OCI-LY1 (cell line): ENCODE data around the gene BGN.

ENCODE experiments used
- H2AFZ ChIP-seq: fragments of 200-600 bp; sonication (generic), shearing (Covaris generic); 2 replicates; pipeline ENCODE4 v1.6.0; 2014; ENCODE audit warnings: antibody characterized with exemption, mild to moderate bottlenecking, low read length
- H3F3A ChIP-seq: fragments of 200-600 bp; sonication (generic), shearing (Covaris generic); 2 replicates; pipeline ENCODE4 v1.6.0; 2014; ENCODE audit warnings: mild to moderate bottlenecking, antibody characterized with exemption, low read length, moderate library complexity; ENCODE audit not compliant: insufficient read depth
- H3K27ac ChIP-seq: fragments of 200-600 bp; sonication (generic); 2 replicates; pipeline ENCODE4 v1.5.1; 2014; ENCODE audit warnings: low read length, mixed run types, mild to moderate bottlenecking, low read depth; ENCODE audit not compliant: poor library complexity, severe bottlenecking
- H3K27me3 ChIP-seq: fragments of 200-600 bp; sonication (generic); 2 replicates; pipeline ENCODE4 v1.6.0; 2014; ENCODE audit warnings: antibody characterized with exemption, mild to moderate bottlenecking, low read length, moderate library complexity; ENCODE audit not compliant: insufficient read depth
- H3K36me3 ChIP-seq: fragments of 200-600 bp; sonication (generic); 2 replicates; pipeline ENCODE4 v1.6.1; 2014; ENCODE audit warnings: mild to moderate bottlenecking, antibody characterized with exemption, low read length, moderate library complexity, mixed read lengths; ENCODE audit not compliant: insufficient read depth
- H3K4me1 ChIP-seq: fragments of 200-600 bp; sonication (generic); 2 replicates; pipeline ENCODE4 v1.5.1; 2014; ENCODE audit warnings: mild to moderate bottlenecking, low read length, moderate library complexity; ENCODE audit not compliant: insufficient read depth, severe bottlenecking
- H3K4me2 ChIP-seq: fragments of 200-600 bp; sonication (generic), shearing (Covaris generic); 2 replicates; pipeline ENCODE4 v1.6.1; 2014; ENCODE audit warnings: low read length
- H3K4me3 ChIP-seq: fragments of 200-600 bp; sonication (generic); 2 replicates; pipeline ENCODE4 v1.5.1; 2014; ENCODE audit warnings: low read length, low read depth, mild to moderate bottlenecking, mixed read lengths; ENCODE audit not compliant: poor library complexity, severe bottlenecking
- H3K79me2 ChIP-seq: fragments of 200-600 bp; shearing (Covaris generic); 2 replicates; pipeline ENCODE4 v1.6.1; 2016; ENCODE audit warnings: mixed run types, low read length, mixed read lengths; ENCODE audit not compliant: insufficient read depth
- H3K9ac ChIP-seq: fragments of 200-600 bp; sonication (generic), shearing (Covaris generic); 2 replicates; pipeline ENCODE4 v1.6.1; 2014; ENCODE audit warnings: mild to moderate bottlenecking, low read length, mixed read lengths
- H3K9me2 ChIP-seq: fragments of 200-600 bp; sonication (generic), shearing (Covaris generic); 2 replicates; pipeline ENCODE4 v1.6.1; 2014; ENCODE audit warnings: low read depth, mild to moderate bottlenecking, low read length, mixed read lengths
- H3K9me3 ChIP-seq: fragments of 200-600 bp; shearing (Covaris generic); 2 replicates; pipeline ENCODE4 v1.6.1; 2014; ENCODE audit warnings: low read length, mixed read lengths
- H4K20me1 ChIP-seq: fragments of 200-600 bp; sonication (generic), shearing (Covaris generic); 2 replicates; pipeline ENCODE4 v1.6.0; 2016; ENCODE audit warnings: mild to moderate bottlenecking, low read length; ENCODE audit not compliant: insufficient read depth
- CTCF ChIP-seq: fragments of 200-600 bp; sonication (generic), shearing (Covaris generic); IDR thresholded peaks from 2 replicates; pipeline ENCODE4 v1.5.1; 2017; ENCODE audit warnings: mild to moderate bottlenecking, antibody characterized with exemption, low read length, moderate library complexity, mixed read lengths
- EZH2 ChIP-seq: fragments of 200-600 bp; sonication (generic), shearing (Covaris generic); IDR thresholded peaks from 2 replicates; pipeline ENCODE4 v1.8.0; 2017; ENCODE audit warnings: borderline replicate concordance, mixed run types, mild to moderate bottlenecking, antibody characterized with exemption, low read length, moderate library complexity, mixed read lengths

The BGN gene

DNA sequence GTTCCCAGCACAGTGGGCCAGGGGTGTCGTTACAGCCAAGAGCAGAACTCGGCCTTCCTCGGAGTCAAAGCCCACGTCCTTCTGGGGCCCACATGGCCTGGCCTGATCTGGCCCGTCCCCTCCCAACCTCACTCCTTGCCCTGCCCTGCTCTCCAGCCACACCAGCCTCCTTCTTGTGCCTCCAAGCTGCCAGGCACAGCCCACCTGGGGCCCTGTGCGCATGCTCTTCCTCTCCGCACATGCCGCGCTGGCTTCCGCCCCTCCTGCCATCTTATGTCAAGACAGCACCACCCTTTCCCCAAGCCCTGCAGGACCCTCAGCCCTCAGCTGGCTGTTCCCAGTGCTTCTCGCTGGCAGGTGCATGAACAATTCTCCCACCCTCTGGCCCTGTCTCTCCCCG, 31.2 kb upstream of the BGN start:
- no peaks in the 10 kb centered on the region for H3K79me2 ChIP-seq
- H3K9me2 ChIP-seq = no peaks in the 10 kb centered on the region
- no peaks in the 10 kb centered on the region for H3K9me3 ChIP-seq
- no peak overlapping the region for H3K4me2 ChIP-seq
- H3F3A ChIP-seq = no peaks in the 10 kb centered on the region
- H3K4me1 ChIP-seq = no peaks in the 10 kb centered on the region
- no peak overlapping the region for H3K27ac ChIP-seq
- no peaks in the 10 kb centered on the region for H4K20me1 ChIP-seq
- H3K36me3 ChIP-seq = peaks cover 18% of the 10 kb centered on the region; the same call in 1 of the 2 replicates
- no peak overlapping the region for H3K9ac ChIP-seq
- TF ChIP-seq EZH2 (no peak), CTCF (no peak)
- H3K4me3 ChIP-seq = no peak overlapping the region
- H3K27me3 ChIP-seq = no peaks in the 10 kb centered on the region
- no peak overlapping the region for H2AFZ ChIP-seq

- Histone ChIP-seq H3K9me2 (no peaks in the 10 kb centered on the region), H4K20me1 (no peaks in the 10 kb centered on the region), H3K4me1 (peaks cover 2% of the 10 kb centered on the region), H3K27me3 (no peaks in the 10 kb centered on the region), H3K27ac (no peak overlapping the region), H3K9me3 (no peaks in the 10 kb centered on the region), H3K9ac (no peak overlapping the region), H3K4me3 (no peak overlapping the region), H2AFZ (no peak overlapping the region), H3K79me2 (no peaks in the 10 kb centered on the region), H3K36me3 (peaks cover 20% of the 10 kb centered on the region; the same call in 1 of the 2 replicates), H3K4me2 (no peak overlapping the region), H3F3A (no peaks in the 10 kb centered on the region)
- TF ChIP-seq CTCF (no peak), EZH2 (no peak)
Measured at GRCh38 chrX:153464116-153464515, 30.7 kb upstream of the BGN start.

- Histone ChIP-seq H3K36me3 (peaks cover 14% of the 10 kb centered on the region; the same call in 1 of the 2 replicates), H3F3A (no peaks in the 10 kb centered on the region), H3K27ac (no peak overlapping the region), H3K9me3 (no peaks in the 10 kb centered on the region), H3K79me2 (peaks cover 3% of the 10 kb centered on the region; the same call in 1 of the 2 replicates), H4K20me1 (no peaks in the 10 kb centered on the region), H2AFZ (no peak overlapping the region), H3K4me2 (no peak overlapping the region), H3K9me2 (no peaks in the 10 kb centered on the region), H3K27me3 (no peaks in the 10 kb centered on the region), H3K4me3 (no peak overlapping the region), H3K9ac (no peak overlapping the region), H3K4me1 (peaks cover 8% of the 10 kb centered on the region)
- TF ChIP-seq EZH2 = no peak
- no peak for TF ChIP-seq CTCF
Measured at GRCh38 chrX:153465691-153466380, 28.9 kb upstream of the BGN start.
